SU-DHL-6 (cell line): ENCODE measurements around the gene EPS8L1.

Source experiments
- CTCF ChIP-seq: fragments of 200-600 bp; sonication (generic); IDR thresholded peaks from one replicate; pipeline ENCODE4 v1.5.1; 2017; ENCODE audit warnings: antibody characterized with exemption, mild to moderate bottlenecking, low read length, moderate library complexity; ENCODE audit not compliant: insufficient read depth, poor library complexity, severe bottlenecking
- EZH2phosphoT487 ChIP-seq: fragments of 200-600 bp; sonication (generic), shearing (Covaris generic); conservative IDR thresholded peaks from 2 replicates; pipeline ENCODE4 v1.6.1; 2018; ENCODE audit warnings: mild to moderate bottlenecking, antibody characterized with exemption, low read length, moderate library complexity, mixed read lengths

- TF ChIP-seq CTCF (no peak), EZH2phosphoT487 (no peak)
These were observed 7.8 kb upstream of the EPS8L1 start for GRCh38 chr19:55067869-55068268.
